ENCODE measurements around the gene PCDHA6. TPM values are rescaled to one million over a fixed set of nuclear protein-coding genes. Genes with fewer than 3 reads are reported as not detected.
"Not testable (repeated sequence)": the region's sequence is repeated elsewhere in the genome, so short reads cannot be mapped to it uniquely, and the experiment has no call there.

PCDHA6 gene
- total RNA-seq, 2 experiments from 2014 or later, result not detected

GRCh38 chr5:140808889-140809291, 18.9 kb upstream of the PCDHA6 start:
- H3K27me3 ChIP-seq (ENCODE audit: control insufficient read depth in 1 of 2, insufficient read depth in 2 of 2, low read length in 2 of 2), result peaks cover 6 to 22% of the 10 kb centered on the region in 2 experiments
- Mint-ChIP-seq H3K4me3 (no peak overlapping the region), H3K27ac (no peak overlapping the region), H3K4me1 (ENCODE audit: low read depth) (no peaks in the 10 kb centered on the region), H3K27me3 (peaks cover 50% of the 10 kb centered on the region), H3K9me3 (peaks cover 21% of the 10 kb centered on the region), H3K36me3 (ENCODE audit: low read depth) (peaks cover 11% of the 10 kb centered on the region)
- no peak overlapping the region for H3K27ac ChIP-seq (ENCODE audit: low read depth in 1 of 2, low read length in 2 of 2)
- no peak for DNase-seq
- peaks cover 8 to 24% of the 10 kb centered on the region in 2 experiments for H3K9me3 ChIP-seq (ENCODE audit: control insufficient read depth in 1 of 2, insufficient read depth in 1 of 2, low read length in 2 of 2)
- ATAC-seq (ENCODE audit: poor library complexity), result no peak
- H3K4me3 ChIP-seq (ENCODE audit: low read length), result no peak overlapping the region
- H3K4me1 ChIP-seq (ENCODE audit: insufficient read depth, low read length), result no peaks in the 10 kb centered on the region
- intact Hi-C loops (cut with DNase I, micrococcal nuclease), result no loop called here
- H3K36me3 ChIP-seq (ENCODE audit: insufficient read depth, low read length), result no peaks in the 10 kb centered on the region
- TF ChIP-seq CTCF (IDR thresholded peaks at IDR 0.05), result no peak
- ChIA-PET CTCF (no interaction called here), POLR2A (no interaction called here)

GRCh38 chr5:140821375-140822280, 6.1 kb upstream of the PCDHA6 start, which contains the start of gene PCDHA5:
PCDHA5 (plus strand) TSS chr5:140821613.
- no peak for TF ChIP-seq CTCF (IDR thresholded peaks at IDR 0.05)
- intact Hi-C loops (cut with DNase I, micrococcal nuclease), result no loop called here
- Histone ChIP-seq H3K4me1 (ENCODE audit: insufficient read depth, low read length) (no peaks in the 10 kb centered on the region), H3K36me3 (ENCODE audit: insufficient read depth, low read length) (no peaks in the 10 kb centered on the region), H3K9me3 (ENCODE audit: control insufficient read depth in 1 of 2, insufficient read depth in 1 of 2, low read length in 2 of 2) (peaks cover 12 to 26% of the 10 kb centered on the region in 2 experiments), H3K4me3 (ENCODE audit: low read length) (no peak within 1 kb of the TSS), H3K27ac (ENCODE audit: low read depth in 1 of 2, low read length in 2 of 2) (no peak within 1 kb of the TSS), H3K27me3 (ENCODE audit: control insufficient read depth in 1 of 2, insufficient read depth in 2 of 2, low read length in 2 of 2) (peaks cover 10 to 16% of the 10 kb centered on the region in 2 experiments)
- ATAC-seq (ENCODE audit: poor library complexity) (no peak), DNase-seq (no peak)
- Mint-ChIP-seq H3K9me3 (peaks cover 6% of the 10 kb centered on the region), H3K27ac (no peak within 1 kb of the TSS), H3K4me1 (ENCODE audit: low read depth) (no peaks in the 10 kb centered on the region), H3K27me3 (peaks cover 42% of the 10 kb centered on the region), H3K4me3 (no peak within 1 kb of the TSS), H3K36me3 (ENCODE audit: low read depth) (peaks cover 4% of the 10 kb centered on the region)
- POLR2A ChIA-PET, result no interaction called here
- CTCF ChIA-PET, result no interaction called here

GRCh38 chr5:140822281-140822629, 5.5 kb upstream of the PCDHA6 start:
- Mint-ChIP-seq H3K9me3 (peaks cover 10% of the 10 kb centered on the region), H3K27ac (no peak overlapping the region), H3K4me1 (ENCODE audit: low read depth) (no peaks in the 10 kb centered on the region), H3K36me3 (ENCODE audit: low read depth) (peaks cover 8% of the 10 kb centered on the region), H3K27me3 (peaks cover 48% of the 10 kb centered on the region), H3K4me3 (no peak overlapping the region)
- TF ChIP-seq CTCF (IDR thresholded peaks at IDR 0.05), result no peak
- Histone ChIP-seq H3K27ac (ENCODE audit: low read depth in 1 of 2, low read length in 2 of 2) (no peak overlapping the region), H3K27me3 (ENCODE audit: control insufficient read depth in 1 of 2, insufficient read depth in 2 of 2, low read length in 2 of 2) (peaks cover 10 to 23% of the 10 kb centered on the region in 2 experiments), H3K9me3 (ENCODE audit: control insufficient read depth in 1 of 2, insufficient read depth in 1 of 2, low read length in 2 of 2) (peaks cover 12 to 26% of the 10 kb centered on the region in 2 experiments), H3K4me1 (ENCODE audit: insufficient read depth, low read length) (no peaks in the 10 kb centered on the region), H3K36me3 (ENCODE audit: insufficient read depth, low read length) (no peaks in the 10 kb centered on the region), H3K4me3 (ENCODE audit: low read length) (no peak overlapping the region)
- intact Hi-C loops (cut with DNase I, micrococcal nuclease), result no loop called here
- ChIA-PET POLR2A (no interaction called here), CTCF (no interaction called here)
- DNase-seq (no peak), ATAC-seq (ENCODE audit: poor library complexity) (no peak)

DNA sequence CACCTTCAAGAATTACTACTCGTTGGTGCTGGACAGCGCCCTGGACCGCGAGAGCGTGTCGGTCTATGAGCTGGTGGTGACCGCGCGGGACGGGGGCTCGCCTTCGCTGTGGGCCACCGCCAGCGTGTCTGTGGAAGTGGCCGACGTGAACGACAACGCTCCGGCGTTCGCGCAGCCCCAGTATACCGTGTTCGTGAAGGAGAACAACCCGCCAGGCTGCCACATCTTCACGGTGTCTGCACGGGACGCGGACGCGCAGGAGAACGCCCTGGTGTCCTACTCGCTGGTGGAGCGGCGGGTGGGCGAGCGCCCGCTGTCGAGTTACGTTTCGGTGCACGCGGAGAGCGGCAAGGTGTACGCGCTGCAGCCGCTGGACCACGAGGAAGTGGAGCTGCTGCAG, 4.8 kb upstream of the PCDHA6 start:
- peaks cover 48% of the 10 kb centered on the region for H3K27me3 Mint-ChIP-seq
- H3K27ac Mint-ChIP-seq; POLR2A ChIA-PET; CTCF ChIA-PET; H3K4me3 Mint-ChIP-seq; H3K4me3 ChIP-seq (ENCODE audit: low read length); H3K4me1 ChIP-seq (ENCODE audit: insufficient read depth, low read length); H3K36me3 Mint-ChIP-seq (ENCODE audit: low read depth); H3K4me1 Mint-ChIP-seq (ENCODE audit: low read depth); H3K27ac ChIP-seq (ENCODE audit: low read depth in 1 of 2, low read length in 2 of 2); DNase-seq; intact Hi-C loops (cut with DNase I, micrococcal nuclease); ATAC-seq (ENCODE audit: poor library complexity); H3K36me3 ChIP-seq (ENCODE audit: insufficient read depth, low read length): not testable (repeated sequence)
- Histone ChIP-seq H3K9me3 (ENCODE audit: control insufficient read depth in 1 of 2, insufficient read depth in 1 of 2, low read length in 2 of 2) (peaks cover 15 to 28% of the 10 kb centered on the region in 2 experiments), H3K27me3 (ENCODE audit: control insufficient read depth in 1 of 2, insufficient read depth in 2 of 2, low read length in 2 of 2) (peaks cover 13 to 28% of the 10 kb centered on the region in 2 experiments)
- peaks cover 10% of the 10 kb centered on the region for H3K9me3 Mint-ChIP-seq
